K562 (cell line): Measurements from ENCODE around the gene CAPN7. TPM values are rescaled to one million over a fixed set of nuclear protein-coding genes. Genes with fewer than 3 reads are reported as not detected.
A peak's percentile ranks its signal among the peaks of the same experiment; 100 is the strongest.

Source experiments
- AFF1 ChIP-seq, 2 experiments: fragments of 450-650 bp; IDR thresholded peaks; 2 replicates each; pipeline ENCODE4 v1.6.1; 2018; ENCODE audit warnings: mild to moderate bottlenecking in 2 of 2, low read depth in 1 of 2; ENCODE audit not compliant: partially characterized antibody in 2 of 2
- C11orf30 ChIP-seq: fragments of 450-650 bp; IDR thresholded peaks from 2 replicates; pipeline ENCODE4 v1.6.1; 2016; ENCODE audit warnings: low read depth, mild to moderate bottlenecking
- CBX3 ChIP-seq, 2 experiments: IDR thresholded peaks; 1 replicate in 1 of 2; 2 replicates in 1 of 2; pipeline ENCODE4 v1.6.1; 2012; ENCODE audit warnings: inconsistent platforms in 2 of 2, low read length in 2 of 2, borderline replicate concordance in 1 of 2, control low read depth in 1 of 2
- CEBPB ChIP-seq: fragments of 450-650 bp; IDR thresholded peaks from 2 replicates; pipeline ENCODE4 v1.6.1; 2016; ENCODE audit warnings: missing genetic modification characterization, missing compliant biosample characterization
- CLOCK ChIP-seq: fragments of 250-450 bp; sonication (Bioruptor Pico); IDR thresholded peaks from 2 replicates; pipeline ENCODE4 v1.4.0; 2020; ENCODE audit warnings: mild to moderate bottlenecking, moderate library complexity, borderline replicate concordance
- ELF1 ChIP-seq: fragments of 200-800 bp; sonication (Bioruptor generic); IDR thresholded peaks from 2 replicates; pipeline ENCODE4 v1.6.1; 2016; ENCODE audit warnings: missing genetic modification characterization, missing compliant biosample characterization
- MEF2A ChIP-seq: IDR thresholded peaks from 2 replicates; pipeline ENCODE4 v1.6.1; 2011; ENCODE audit warnings: low read depth, mild to moderate bottlenecking, low read length, moderate library complexity; ENCODE audit not compliant: control insufficient read depth
- MEIS2 ChIP-seq: fragments of 450-650 bp; IDR thresholded peaks from 2 replicates; pipeline ENCODE4 v1.6.1; 2014; ENCODE audit warnings: mild to moderate bottlenecking; ENCODE audit not compliant: partially characterized antibody
- NFE2L1 ChIP-seq: fragments of 450-650 bp; IDR thresholded peaks from 2 replicates; pipeline ENCODE4 v1.6.1; 2016; ENCODE audit warnings: missing genetic modification characterization, low read depth, mild to moderate bottlenecking, missing compliant biosample characterization, moderate library complexity, borderline replicate concordance
- NR2F6 ChIP-seq: fragments of 450-650 bp; formaldehyde crosslinking; IDR thresholded peaks from 2 replicates; pipeline ENCODE4 v1.4.0; 2020; ENCODE audit warnings: mild to moderate bottlenecking
- PKNOX1 ChIP-seq: fragments of 450-650 bp; IDR thresholded peaks from 2 replicates; pipeline ENCODE4 v1.6.1; 2016
- SNIP1 ChIP-seq: fragments of 450-650 bp; IDR thresholded peaks from 2 replicates; pipeline ENCODE4 v1.7.1; 2017; ENCODE audit warnings: low read depth, mild to moderate bottlenecking
- TOE1 ChIP-seq, 2 experiments: fragments of 450-650 bp in 1 of 2; sonication (generic) in 1 of 2; formaldehyde crosslinking in 1 of 2; IDR thresholded peaks; 2 replicates each; pipeline versions ENCODE4 v1.7.1 to v1.8.0; 2016 to 2022; ENCODE audit warnings: borderline replicate concordance in 2 of 2, mild to moderate bottlenecking in 2 of 2, antibody characterized with exemption in 1 of 2, inconsistent platforms in 1 of 2, low read depth in 1 of 2, missing genetic modification reagents in 1 of 2, moderate library complexity in 1 of 2
- U2AF2 ChIP-seq: fragments of 200-400 bp; formaldehyde crosslinking; optimal IDR thresholded peaks from 2 replicates; pipeline ENCODE3; 2017; ENCODE audit warnings: low read depth, mild to moderate bottlenecking, low read length
- ZNF175 ChIP-seq: fragments of 200-800 bp; sonication (Bioruptor generic); IDR thresholded peaks from 2 replicates; pipeline ENCODE4 v1.6.1; 2016; ENCODE audit warnings: low read depth, mild to moderate bottlenecking, missing genetic modification characterization, missing compliant biosample characterization
- ZNF274 ChIP-seq: IDR thresholded peaks from 2 replicates; pipeline ENCODE4 v1.6.1; 2011; ENCODE audit warnings: low read depth, mild to moderate bottlenecking, low read length, moderate library complexity, borderline replicate concordance
- ZNF395 ChIP-seq: fragments of 200-800 bp; sonication (Bioruptor generic); IDR thresholded peaks from 2 replicates; pipeline ENCODE4 v1.6.1; 2017; ENCODE audit warnings: missing genetic modification characterization, missing compliant biosample characterization
- polyA plus RNA-seq, 8 experiments: library from polyadenylated mRNA; depleted of rRNA in 4 of 8; stranded (reverse) in 5 of 8; unstranded in 3 of 8; fragments of >200 nt; fragmentation: Nextera tagmentation in 2 of 8; fragmentation: Illumina TruSeq in 1 of 8; extraction: Ambion mirVana in 2 of 8; extraction: Trizol in 1 of 8; gene quantifications; 2 replicates each; pipeline versions ENCODE4 v1.2.1 to v1.2.3, GENCODE V29; 2011 to 2014; ENCODE audit warnings: inconsistent platforms in 1 of 8, missing spikeins in 1 of 8
- total RNA-seq, 7 experiments: library from RNA; depleted of rRNA in 6 of 7; stranded (reverse); fragments of >200 nt in 6 of 7; fragmentation: Illumina TruSeq in 2 of 7; extraction: Trizol in 2 of 7; gene quantifications; 2 replicates each; pipeline versions ENCODE4 v1.2.1 to v1.2.3, GENCODE V29; 2011 to 2021; ENCODE audit warnings: low replicate concordance in 1 of 7

Gene CAPN7
- total and polyA plus RNA-seq, 9 of the 15 experiments (the other 6 are each of a cell fraction or from before 2014, with no cell fraction given), result 6.5 to 42.7 (median 32.7) TPM

- TF ChIP-seq ZNF395 (CRISPR knock-in tag), result no peak
- TF ChIP-seq MEIS2, result peak; percentile 80
- no peak for TF ChIP-seq NR2F6 (CRISPR knock-in tag)
- TF ChIP-seq CEBPB (tag), result no peak
- no peak for TF ChIP-seq U2AF2
- TF ChIP-seq ELF1 (tag), result no peak
- TF ChIP-seq NFE2L1, result no peak
- no peak for TF ChIP-seq AFF1 (IDR thresholded peaks at IDR 0.05; ENCODE audit: low read depth in 1 of 2, partially characterized antibody in 2 of 2)
- no peak for TF ChIP-seq CLOCK (CRISPR knock-in tag)
- TF ChIP-seq MEF2A, result no peak
- no peak for TF ChIP-seq TOE1 (IDR thresholded peaks at IDR 0.05; ENCODE audit: borderline replicate concordance)
- no peak for TF ChIP-seq TOE1 (CRISPR knock-in tag; IDR thresholded peaks at IDR 0.05; ENCODE audit: borderline replicate concordance, low read depth)
- no peak for TF ChIP-seq SNIP1
- no peak for TF ChIP-seq C11orf30
- 0 out of 2 replicates have a peak, but pooled peaks have one; percentile 21 for TF ChIP-seq ZNF175 (CRISPR knock-in tag)
- no peak for TF ChIP-seq CBX3 (IDR thresholded peaks at IDR 0.05; ENCODE audit: borderline replicate concordance in 1 of 2, low read length in 2 of 2)
- peak; percentile 53; the same call in 1 of the 2 replicates for TF ChIP-seq PKNOX1
- TF ChIP-seq ZNF274, result no peak
Observed at GRCh38 chr3:15292765-15293522, 86.9 kb downstream of the CAPN7 start (continued).
